ENCODE measurements around the gene LGALS12.
"Not testable (repeated sequence)": the region's sequence is repeated elsewhere in the genome, so short reads cannot be mapped to it uniquely, and the experiment has no call there.

- TF ChIP-seq CTCF (IDR thresholded peaks at IDR 0.05; ENCODE audit: insufficient read depth, low read depth, low read length); EZH2 (IDR thresholded peaks at IDR 0.05; ENCODE audit: insufficient read depth, low read length): not testable (repeated sequence)
Observed at GRCh38 chr11:63528729-63529278, 22.9 kb downstream of the LGALS12 start.

Data from astrocyte (in vitro differentiated cells and primary cell).